Loucy (cell line): ENCODE measurements around the gene ST6GALNAC1.
"Not testable (repeated sequence)": the region's sequence is repeated elsewhere in the genome, so short reads cannot be mapped to it uniquely, and the experiment has no call there.

Experiments used
- H2AFZ ChIP-seq: fragments of 200-600 bp; sonication (generic); 2 replicates; pipeline ENCODE4 v1.6.0; 2016; ENCODE audit warnings: antibody characterized with exemption, mild to moderate bottlenecking, low read length, moderate library complexity
- H3F3A ChIP-seq: fragments of 200-600 bp; 2 replicates; pipeline ENCODE4 v1.6.0; 2016; ENCODE audit warnings: antibody characterized with exemption, low read depth, mild to moderate bottlenecking
- H3K27me3 ChIP-seq: fragments of 200-600 bp; sonication (generic); 2 replicates; pipeline ENCODE4 v1.6.1; 2014; ENCODE audit warnings: low read length, mild to moderate bottlenecking; ENCODE audit not compliant: insufficient read depth, poor library complexity, severe bottlenecking
- H3K36me3 ChIP-seq: fragments of 200-600 bp; sonication (generic); 2 replicates; pipeline ENCODE4 v1.6.1; 2016; ENCODE audit warnings: low read length; ENCODE audit not compliant: insufficient read depth
- H3K4me1 ChIP-seq: fragments of 200-600 bp; sonication (generic); 2 replicates; pipeline ENCODE4 v1.5.1; 2014; ENCODE audit warnings: low read length, mild to moderate bottlenecking; ENCODE audit not compliant: insufficient read depth, poor library complexity, severe bottlenecking
- H3K4me2 ChIP-seq: fragments of 200-600 bp; sonication (generic); 2 replicates; pipeline ENCODE4 v1.6.0; 2014; ENCODE audit warnings: antibody characterized with exemption, low read length, low read depth, mild to moderate bottlenecking; ENCODE audit not compliant: poor library complexity, severe bottlenecking
- H3K4me3 ChIP-seq: fragments of 200-600 bp; sonication (generic); 2 replicates; pipeline ENCODE4 v1.5.1; 2014; ENCODE audit warnings: low read length, mild to moderate bottlenecking, mixed read lengths; ENCODE audit not compliant: poor library complexity, severe bottlenecking
- H3K79me2 ChIP-seq: fragments of 200-600 bp; sonication (generic); 2 replicates; pipeline ENCODE4 v1.6.1; 2014; ENCODE audit warnings: low read length; ENCODE audit not compliant: insufficient read depth
- H3K9ac ChIP-seq: fragments of 200-600 bp; sonication (generic); 2 replicates; pipeline ENCODE4 v1.6.0; 2014; ENCODE audit warnings: mild to moderate bottlenecking, low read depth, low read length, moderate library complexity; ENCODE audit not compliant: poor library complexity, severe bottlenecking
- H3K9me2 ChIP-seq: fragments of 200-600 bp; sonication (generic); replicated peaks from 2 replicates; pipeline ENCODE4 v1.6.1; 2016; ENCODE audit warnings: low read depth, low read length, mixed read lengths
- H3K9me3 ChIP-seq: fragments of 200-600 bp; sonication (generic); 2 replicates; pipeline ENCODE4 v1.6.1; 2014; ENCODE audit warnings: mild to moderate bottlenecking, antibody characterized with exemption, low read length, low read depth; ENCODE audit not compliant: insufficient read depth
- H4K20me1 ChIP-seq: fragments of 200-600 bp; sonication (generic); 2 replicates; pipeline ENCODE4 v1.6.0; 2014; ENCODE audit warnings: antibody characterized with exemption, low read length, mild to moderate bottlenecking; ENCODE audit not compliant: insufficient read depth, poor library complexity, severe bottlenecking
- CTCF ChIP-seq: fragments of 200-600 bp; sonication (generic); conservative IDR thresholded peaks from 2 replicates; pipeline ENCODE4 v1.5.1; 2014; ENCODE audit warnings: mild to moderate bottlenecking, antibody characterized with exemption, low read length
- EZH2phosphoT487 ChIP-seq: fragments of 200-600 bp; IDR thresholded peaks from 2 replicates; pipeline ENCODE4 v1.6.1; 2018; ENCODE audit warnings: antibody characterized with exemption, mild to moderate bottlenecking, moderate library complexity, borderline replicate concordance

Gene ST6GALNAC1

GRCh38 chr17:76638263-76638662, 5.3 kb downstream of the ST6GALNAC1 start:
- Histone ChIP-seq H3K36me3 (no peaks in the 10 kb centered on the region), H4K20me1 (no peaks in the 10 kb centered on the region), H3K9ac (no peak overlapping the region), H3K27me3 (no peaks in the 10 kb centered on the region), H2AFZ (no peak overlapping the region), H3K4me1 (no peaks in the 10 kb centered on the region), H3K79me2 (no peaks in the 10 kb centered on the region), H3F3A (peaks cover 4% of the 10 kb centered on the region; the same call in 1 of the 2 replicates), H3K9me3 (no peaks in the 10 kb centered on the region), H3K4me3 (no peak overlapping the region), H3K4me2 (no peak overlapping the region), H3K9me2 (no peaks in the 10 kb centered on the region)
- no peak for TF ChIP-seq EZH2phosphoT487
- no peak for TF ChIP-seq CTCF

- not testable (repeated sequence) for H3F3A ChIP-seq, H3K4me1 ChIP-seq, H3K9ac ChIP-seq, H2AFZ ChIP-seq, H3K27me3 ChIP-seq, H3K79me2 ChIP-seq, H3K4me3 ChIP-seq, H3K4me2 ChIP-seq, H3K36me3 ChIP-seq, H4K20me1 ChIP-seq, H3K9me2 ChIP-seq, H3K9me3 ChIP-seq
Measured at GRCh38 chr17:76636486-76637206, 6.9 kb downstream of the ST6GALNAC1 start.

- Histone ChIP-seq H3K4me3 (no peak overlapping the region), H3K9me2 (no peaks in the 10 kb centered on the region), H3K9ac (no peak overlapping the region), H3K36me3 (no peaks in the 10 kb centered on the region), H3K4me2 (no peak overlapping the region), H3K4me1 (no peaks in the 10 kb centered on the region), H3K27me3 (no peaks in the 10 kb centered on the region), H3K9me3 (no peaks in the 10 kb centered on the region), H2AFZ (no peak overlapping the region), H4K20me1 (no peaks in the 10 kb centered on the region), H3K79me2 (no peaks in the 10 kb centered on the region), H3F3A (no peaks in the 10 kb centered on the region)
- no peak for TF ChIP-seq EZH2phosphoT487
- no peak for TF ChIP-seq CTCF
Measured at GRCh38 chr17:76635659-76636360, 7.7 kb downstream of the ST6GALNAC1 start.
